GM19328 (cell line): ENCODE measurements around the gene RPL13.
"Not testable (repeated sequence)": the region's sequence is repeated elsewhere in the genome, so short reads cannot be mapped to it uniquely, and the experiment has no call there.

Experiments used
- ATAC-seq: cut with Tn5 transposase; IDR thresholded peaks from one replicate; pipeline ENCODE4 v1.9.1; 2021; ENCODE audit warnings: mild to moderate bottlenecking, moderate library complexity; ENCODE audit not compliant: unreplicated experiment

Gene RPL13

GRCh38 chr16:89576153-89577054, 15.9 kb downstream of the RPL13 start:
- ATAC-seq = no peak

GRCh38 chr16:89577055-89577759, 16.7 kb downstream of the RPL13 start:
- no peak for ATAC-seq

- ATAC-seq = no peak
Observed at GRCh38 chr16:89579351-89579750, 18.9 kb downstream of the RPL13 start.

GRCh38 chr16:89581045-89581695, 20.7 kb downstream of the RPL13 start:
- ATAC-seq = no peak

DNA sequence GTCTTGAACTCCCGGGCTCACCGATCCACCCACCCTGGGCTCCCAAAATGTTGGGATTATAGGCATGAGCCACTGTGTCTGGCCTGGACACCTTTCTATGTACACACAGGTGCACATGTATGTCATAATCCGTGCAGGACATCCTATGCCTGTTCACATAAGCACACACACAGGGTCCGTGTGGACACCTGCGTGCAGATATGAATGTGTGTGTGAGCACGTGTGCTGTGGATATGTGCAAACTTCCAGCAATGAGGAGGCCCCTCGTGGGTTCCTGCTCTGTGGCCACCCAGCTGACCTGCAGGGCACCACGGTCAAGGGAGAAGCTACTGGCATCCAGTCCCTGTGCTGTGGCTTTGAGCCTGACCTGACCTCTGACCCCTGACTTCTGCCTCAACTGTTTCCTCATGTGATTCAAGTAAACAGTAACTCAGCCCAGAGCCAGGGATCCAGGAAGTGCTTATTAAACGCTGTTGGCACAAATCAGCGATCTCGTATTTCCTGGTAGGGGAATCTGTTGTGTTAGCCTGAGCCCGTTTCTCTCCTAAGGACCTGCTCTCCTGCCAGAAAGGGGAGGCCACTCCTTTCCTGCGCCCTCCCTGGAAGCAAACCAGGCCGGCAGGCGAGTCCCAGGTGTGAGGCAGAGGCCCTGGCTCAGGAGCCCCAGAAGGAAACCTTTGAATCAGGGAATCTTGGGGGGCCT, 21.5 kb downstream of the RPL13 start:
- ATAC-seq = no peak

GRCh38 chr16:89582614-89583196, 22.2 kb downstream of the RPL13 start:
- ATAC-seq = no peak

DNA sequence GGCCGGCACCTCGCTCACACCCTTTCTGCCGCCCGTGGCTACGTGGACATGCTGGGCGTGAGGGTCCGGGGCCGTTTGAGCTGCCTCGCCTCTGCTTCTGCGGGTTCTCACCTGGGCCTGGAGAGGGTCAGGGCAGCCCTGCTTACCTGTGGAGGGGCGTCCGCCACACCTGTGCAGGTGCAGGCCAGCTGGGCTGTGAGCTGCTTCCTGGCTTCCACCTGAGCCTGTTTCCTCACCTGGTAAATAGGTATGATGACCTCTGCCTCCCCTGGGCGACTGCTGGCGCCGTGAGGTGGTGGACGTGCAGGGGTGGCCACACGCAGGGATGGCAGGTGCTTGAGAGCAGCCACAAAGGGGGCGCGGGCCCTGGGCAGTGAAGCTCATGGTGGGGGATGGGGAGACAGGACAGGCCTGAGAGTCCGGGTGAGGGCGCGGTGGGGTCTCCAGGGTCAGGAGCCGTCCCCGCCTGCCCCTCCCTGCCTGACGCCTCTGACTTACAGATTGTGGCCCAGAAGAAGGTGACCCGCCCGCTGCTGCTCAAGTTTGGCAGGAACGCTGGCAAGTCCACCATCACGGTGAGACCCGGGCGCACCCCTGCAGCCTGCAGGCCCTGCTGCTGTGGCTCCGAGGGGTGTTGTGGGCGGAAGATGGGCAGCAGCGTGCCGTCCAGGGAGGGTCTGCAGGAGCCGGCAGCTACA, 22.9 kb downstream of the RPL13 start:
- no peak for ATAC-seq

- ATAC-seq = no peak
Observed at GRCh38 chr16:89583895-89584644, 23.6 kb downstream of the RPL13 start.

GRCh38 chr16:89584768-89585549, 24.5 kb downstream of the RPL13 start:
- ATAC-seq = no peak

DNA sequence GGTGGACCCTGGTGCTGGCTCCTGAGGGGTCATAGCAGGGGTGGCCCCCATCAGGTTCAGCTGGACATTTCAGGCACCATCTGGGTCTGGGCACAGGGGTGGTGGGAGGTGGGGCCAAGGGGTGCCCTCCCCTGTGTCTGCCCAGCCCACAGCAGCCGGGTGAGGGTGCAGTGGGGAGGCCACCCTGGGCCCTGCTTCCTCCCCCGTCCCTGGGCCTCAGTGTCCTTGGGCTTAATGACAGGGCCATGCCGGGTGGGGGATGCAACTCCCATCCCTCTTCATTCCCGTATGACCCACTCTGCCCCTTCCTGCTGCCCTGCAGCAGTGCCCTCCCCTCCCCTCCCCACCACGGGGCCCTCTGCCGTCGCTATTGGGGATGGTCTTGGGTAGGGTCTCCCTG, 25.7 kb downstream of the RPL13 start:
- no peak for ATAC-seq

GRCh38 chr16:89586853-89587252, 26.4 kb downstream of the RPL13 start:
- no peak for ATAC-seq

GRCh38 chr16:89587676-89588075, 27.2 kb downstream of the RPL13 start:
- not testable (repeated sequence) for ATAC-seq

GRCh38 chr16:89588413-89589109, 28.1 kb downstream of the RPL13 start:
- no peak for ATAC-seq

DNA sequence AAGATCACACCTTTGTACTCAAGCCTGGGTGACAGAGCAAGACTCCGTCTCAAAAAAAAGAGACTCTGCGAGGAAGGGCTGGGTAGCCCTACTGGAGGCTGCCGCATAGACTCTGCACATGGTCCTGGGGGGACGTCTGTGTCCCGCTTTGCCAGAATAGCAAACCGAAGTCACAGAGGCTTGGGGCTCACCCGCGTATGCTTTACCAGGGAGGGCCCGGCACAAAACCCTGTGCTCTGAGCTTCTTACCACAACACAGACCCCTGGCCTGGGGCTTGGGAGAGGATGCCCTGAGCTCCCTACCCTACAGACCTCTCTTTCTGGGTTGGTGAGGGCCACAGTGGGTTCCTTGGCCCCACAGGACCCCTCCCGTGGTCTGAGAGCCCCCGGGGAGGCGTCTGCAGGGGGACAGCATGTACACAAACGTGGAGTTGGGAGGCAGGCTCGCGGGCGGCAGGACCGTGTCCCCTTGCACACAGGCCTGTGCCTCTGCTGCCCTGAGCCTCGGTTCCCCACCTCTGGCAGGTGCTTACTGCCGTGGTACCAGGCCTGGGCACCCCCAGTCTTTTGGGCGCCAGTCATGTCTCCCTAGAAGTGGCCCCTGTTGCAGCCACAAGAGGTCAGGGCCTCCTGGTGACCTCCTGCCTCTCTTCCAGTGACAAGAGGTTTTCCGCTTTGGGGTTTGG, 28.9 kb downstream of the RPL13 start:
- no peak for ATAC-seq

GRCh38 chr16:89593841-89594240, 33.4 kb downstream of the RPL13 start:
- ATAC-seq = no peak

DNA sequence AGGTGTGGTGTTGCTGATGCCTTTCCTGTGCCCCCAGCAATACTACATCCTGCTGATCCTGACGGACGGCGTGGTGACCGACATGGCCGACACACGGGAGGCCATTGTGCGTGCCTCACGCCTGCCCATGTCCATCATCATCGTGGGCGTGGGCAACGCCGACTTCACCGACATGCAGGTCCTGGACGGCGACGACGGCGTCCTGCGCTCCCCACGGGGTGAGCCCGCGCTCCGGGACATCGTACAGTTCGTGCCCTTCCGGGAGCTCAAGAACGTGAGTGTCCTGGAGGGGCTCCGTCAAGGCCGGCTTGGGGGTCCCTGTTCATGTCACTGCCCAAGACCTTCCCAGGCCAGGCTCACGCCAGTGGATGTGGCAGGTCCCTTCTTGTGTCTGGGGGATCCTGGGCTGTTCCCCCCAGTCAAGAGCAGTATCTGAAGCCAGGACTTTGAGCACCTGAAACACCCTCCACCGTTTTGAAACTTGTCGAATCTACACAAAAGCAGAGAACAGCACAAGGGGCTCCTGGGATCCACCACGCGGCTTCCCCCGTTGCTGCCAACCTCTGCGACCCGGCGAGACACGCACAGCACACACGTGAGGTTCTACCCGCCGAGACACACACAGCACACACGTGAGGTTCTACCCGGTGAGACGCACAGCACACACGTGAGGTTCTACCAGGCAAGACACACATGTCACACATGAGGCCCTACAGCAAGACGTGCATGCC, 35.0 kb downstream of the RPL13 start:
- no peak for ATAC-seq
